HepG2 (cell line): ENCODE data around the gene OR10X1. TPM values are rescaled to one million over a fixed set of nuclear protein-coding genes. Genes with fewer than 3 reads are reported as not detected.

Experiments
- ATAC-seq: fragments of 200-7000 bp; cut with Tn5 transposase; 3 replicates; pipeline ENCODE4 v1.9.1; 2020; ENCODE audit warnings: mild to moderate bottlenecking, moderate library complexity
- BruUV-seq: library from RNA; stranded (reverse); fragments of 400-500 nt; replicated peaks from 2 replicates; lab custom pipeline; 2021; lab: Mats Ljungman, UMichigan
- CTCF ChIA-PET: fragments of 300-600 bp; formaldehyde crosslinking; extraction: SDS; loops from one replicate; lab custom pipeline; 2021; ENCODE audit warnings: low total read pairs, inconsistent platforms, low intra/inter-chr PET ratio; lab: Yijun Ruan, JAX
- POLR2A ChIA-PET: fragments of 350-600 bp; sonication (Branson Sonifier 250); formaldehyde crosslinking; loops from one replicate; lab custom pipeline; 2020; ENCODE audit warnings: antibody characterized with exemption, inconsistent platforms; lab: Yijun Ruan, JAX
- DNase-seq: peaks from one replicate; pipeline ENCODE4 v3.0.0-alpha.2; 2015; ENCODE audit warnings: low spot score
- FAIRE-seq: peaks from 3 replicates; lab custom pipeline; 2011; peaks lifted over from hg19 to GRCh38; lab: Jason Lieb, UNC
- H2AFZ ChIP-seq: one replicate; pipeline ENCODE4 v1.6.1; 2011; ENCODE audit warnings: low read length, inconsistent platforms
- H3K27ac ChIP-seq: fragments of 300-600 bp; 3 replicates; pipeline ENCODE4 v1.8.0; 2011; ENCODE audit warnings: mixed run types, mild to moderate bottlenecking, mixed read lengths, low read length, inconsistent platforms; ENCODE audit not compliant: insufficient read depth; ENCODE audit errors: extremely low read length
- H3K27me3 ChIP-seq, 2 experiments: fragments of 200-600 bp in 1 of 2; 2 replicates in 1 of 2; 3 replicates in 1 of 2; pipeline versions ENCODE4 v1.6.0 to v1.8.0; 2011; ENCODE audit warnings: low read length in 2 of 2, mild to moderate bottlenecking in 2 of 2, moderate library complexity in 2 of 2, inconsistent platforms in 1 of 2; ENCODE audit not compliant: insufficient read depth in 2 of 2, control insufficient read depth in 1 of 2
- H3K36me3 ChIP-seq, 2 experiments: fragments of 200-600 bp in 1 of 2; replicated peaks in 1 of 2; 2 replicates in 1 of 2; 3 replicates in 1 of 2; pipeline versions ENCODE4 v1.5.1 to v1.8.0; 2011; ENCODE audit warnings: low read length in 2 of 2, inconsistent platforms in 1 of 2; ENCODE audit not compliant: insufficient read depth in 2 of 2, control insufficient read depth in 1 of 2
- H3K4me1 ChIP-seq: 2 replicates; pipeline ENCODE4 v1.5.1; 2012; ENCODE audit warnings: low read length, inconsistent platforms; ENCODE audit not compliant: insufficient read depth
- H3K4me2 ChIP-seq: 2 replicates; pipeline ENCODE4 v1.6.0; 2011; ENCODE audit warnings: low read depth, low read length, inconsistent platforms
- H3K4me3 ChIP-seq, 3 experiments: fragments of 200-600 bp in 1 of 3; sonication (generic), shearing (Covaris generic) in 1 of 3; replicated peaks in 1 of 3; 2 replicates each; pipeline ENCODE4 v1.5.1; 2011 to 2016; ENCODE audit warnings: low read length in 3 of 3, inconsistent platforms in 2 of 3, low read depth in 2 of 3, mild to moderate bottlenecking in 2 of 3, control low read depth in 1 of 3, mixed read lengths in 1 of 3; ENCODE audit not compliant: insufficient read depth in 1 of 3
- H3K79me2 ChIP-seq: one replicate; pipeline ENCODE4 v1.6.1; 2011; ENCODE audit warnings: low read length, inconsistent platforms; ENCODE audit not compliant: insufficient read depth
- H3K9ac ChIP-seq: 2 replicates; pipeline ENCODE4 v1.6.0; 2011; ENCODE audit warnings: mild to moderate bottlenecking, low read depth, low read length, inconsistent platforms; ENCODE audit not compliant: insufficient read depth
- H3K9me3 ChIP-seq: 2 replicates; pipeline ENCODE4 v1.5.1; 2012; ENCODE audit warnings: mild to moderate bottlenecking, low read length
- H4K20me1 ChIP-seq: 2 replicates; pipeline ENCODE4 v1.6.0; 2011; ENCODE audit warnings: inconsistent platforms, mild to moderate bottlenecking, low read length, moderate library complexity; ENCODE audit not compliant: insufficient read depth
- ARID3A ChIP-seq: IDR thresholded peaks from 2 replicates; pipeline ENCODE4 v1.6.1; 2012; ENCODE audit warnings: low read depth, low read length, improper control_type of control experiment
- CBX5 ChIP-seq: sonication (generic); formaldehyde crosslinking; IDR thresholded peaks from 2 replicates; pipeline ENCODE4 v1.4.0; 2020; ENCODE audit warnings: missing genetic modification reagents, borderline replicate concordance
- HDAC2 ChIP-seq: sonication (generic); formaldehyde crosslinking; IDR thresholded peaks from 2 replicates; pipeline ENCODE4 v1.4.0; 2020; ENCODE audit warnings: missing genetic modification reagents
- KLF9 ChIP-seq: IDR thresholded peaks from 2 replicates; pipeline ENCODE4 v1.6.1; 2016; ENCODE audit warnings: low read depth
- NFATC3 ChIP-seq: sonication (generic); formaldehyde crosslinking; IDR thresholded peaks from 2 replicates; pipeline ENCODE4 v1.5.1; 2020; ENCODE audit warnings: mild to moderate bottlenecking, missing genetic modification reagents
- NFE2L2 ChIP-seq: fragments of 150-350 bp; IDR thresholded peaks from 2 replicates; pipeline ENCODE4 v1.6.1; 2014; ENCODE audit warnings: low read length
- PLSCR1 ChIP-seq: sonication (generic); formaldehyde crosslinking; IDR thresholded peaks from 2 replicates; pipeline ENCODE4 v1.5.0; 2020; ENCODE audit warnings: missing genetic modification reagents, mild to moderate bottlenecking, borderline replicate concordance
- XRCC5 ChIP-seq: fragments of 200-400 bp; formaldehyde crosslinking; optimal IDR thresholded peaks from 2 replicates; pipeline ENCODE3; 2017; ENCODE audit warnings: mild to moderate bottlenecking, low read length
- ZIK1 ChIP-seq: sonication (generic); formaldehyde crosslinking; IDR thresholded peaks from 2 replicates; pipeline ENCODE4 v1.5.0; 2020; ENCODE audit warnings: mild to moderate bottlenecking, low read depth, missing genetic modification reagents, borderline replicate concordance
- ZNF280B ChIP-seq: sonication (generic); formaldehyde crosslinking; IDR thresholded peaks from 2 replicates; pipeline ENCODE4 v1.5.0; 2020; ENCODE audit warnings: missing genetic modification reagents, mild to moderate bottlenecking, borderline replicate concordance
- ZNF512 ChIP-seq: sonication (generic); formaldehyde crosslinking; IDR thresholded peaks from 2 replicates; pipeline ENCODE4 v1.4.0; 2020; ENCODE audit warnings: mild to moderate bottlenecking, missing genetic modification reagents
- ZNF75D ChIP-seq: sonication (generic); formaldehyde crosslinking; IDR thresholded peaks from 2 replicates; pipeline ENCODE4 v1.8.1; 2023; ENCODE audit warnings: missing genetic modification reagents, mild to moderate bottlenecking, borderline replicate concordance
- ZNF776 ChIP-seq: sonication (generic); formaldehyde crosslinking; IDR thresholded peaks from 2 replicates; pipeline ENCODE4 v1.4.0; 2020; ENCODE audit warnings: mild to moderate bottlenecking, missing genetic modification reagents
- ZSCAN20 ChIP-seq: sonication (generic); formaldehyde crosslinking; IDR thresholded peaks from 2 replicates; pipeline ENCODE4 v1.4.0; 2020; ENCODE audit warnings: missing genetic modification reagents, mild to moderate bottlenecking, borderline replicate concordance
- WGBS: methylation state at CpG from one replicate; pipeline ENCODE4 v1.1.6; 2017; ENCODE audit warnings: low lambda C conversion rate; 5-methylcytosine and 5-hydroxymethylcytosine counted together
- in situ Hi-C: cut with HindIII; loops from 2 replicates; pipeline ENCODE4 v1.10.0; 2017; ENCODE audit warnings: low pct_unique_long_range_greater_than_20kb; ENCODE audit not compliant: extremely low pct_ligation_motif_present
- intact Hi-C: fragments of 100-400 bp; cut with micrococcal nuclease; formaldehyde crosslinking; loops from one replicate; pipeline ENCODE4 v1.10.0; 2022; ENCODE audit not compliant: unreplicated experiment
- polyA plus RNA-seq, 8 experiments: library from polyadenylated mRNA; depleted of rRNA in 3 of 8; stranded (reverse) in 7 of 8; unstranded in 1 of 8; fragments of >200 nt; fragmentation: Illumina TruSeq in 4 of 8; extraction: Trizol in 4 of 8; gene quantifications; 2 replicates each; pipeline versions ENCODE4 v1.2.1 to v1.2.3, GENCODE V29; 2011 to 2016; ENCODE audit warnings: low read depth in 4 of 8, missing spikeins in 1 of 8, mixed read lengths in 1 of 8; ENCODE audit not compliant: insufficient read depth in 1 of 8
- total RNA-seq, 5 experiments: library from RNA; depleted of rRNA; stranded (reverse); fragments of >200 nt; fragmentation: Illumina TruSeq; extraction: Trizol; gene quantifications; 2 replicates each; pipeline ENCODE4 v1.2.3, GENCODE V29; 2016; ENCODE audit warnings: low read depth in 1 of 5

Gene OR10X1
- total and polyA plus RNA-seq, 2 of the 13 experiments (the other 11 are each of a cell fraction or from before 2014, with no cell fraction given) = not detected

- Histone ChIP-seq H3K4me3 (no peak overlapping the region), H3K4me2 (no peak overlapping the region), H2AFZ (no peak overlapping the region), H3K9me3 (peaks cover 75% of the 10 kb centered on the region), H3K27me3 (no peaks in the 10 kb centered on the region; a peak in 1 of 5 replicates), H3K9ac (no peak overlapping the region), H4K20me1 (no peaks in the 10 kb centered on the region), H3K36me3 (no peaks in the 10 kb centered on the region), H3K27ac (no peak overlapping the region), H3K4me1 (no peaks in the 10 kb centered on the region), H3K79me2 (no peaks in the 10 kb centered on the region)
- TF ChIP-seq ARID3A (no peak), NFE2L2 (no peak), KLF9 (CRISPR knock-in tag) (no peak), ZNF75D (CRISPR knock-in tag) (no peak), XRCC5 (no peak), ZIK1 (CRISPR knock-in tag) (no peak)
- no peak for DNase-seq
- in situ Hi-C loops = no loop called here
- BruUV-seq = no TSS peak
- POLR2A ChIA-PET = no interaction called here
- FAIRE-seq = no peak
- no peak for ATAC-seq
- 0% methylated on average over 3 of the region's 3 CpGs for WGBS
- CTCF ChIA-PET = no interaction called here
- intact Hi-C loops = no loop called here
Measured at GRCh38 chr1:158611916-158612315, 32.2 kb upstream of the OR10X1 start.

- in situ Hi-C loops (no loop called here), intact Hi-C loops (no loop called here)
- no peak for DNase-seq
- H3K79me2 ChIP-seq = no peaks in the 10 kb centered on the region
- no peak overlapping the region for H3K4me3 ChIP-seq
- no peaks in the 10 kb centered on the region for H3K4me1 ChIP-seq
- BruUV-seq = no TSS peak
- H3K4me2 ChIP-seq = no peak overlapping the region
- FAIRE-seq = no peak
- no peaks in the 10 kb centered on the region for H3K27me3 ChIP-seq
- H3K9me3 ChIP-seq = peaks cover 65% of the 10 kb centered on the region
- no peak overlapping the region for H3K9ac ChIP-seq
- ChIA-PET POLR2A (no interaction called here), CTCF (no interaction called here)
- no peak for ATAC-seq
- H3K27ac ChIP-seq = no peak overlapping the region
- no peaks in the 10 kb centered on the region for H3K36me3 ChIP-seq
- H2AFZ ChIP-seq = no peak overlapping the region
- WGBS = 0% methylated on average over 1 of the region's 1 CpG
- no peaks in the 10 kb centered on the region for H4K20me1 ChIP-seq
- no peak for TF ChIP-seq ZSCAN20 (CRISPR knock-in tag)
- TF ChIP-seq PLSCR1 = no peak
- TF ChIP-seq NFATC3 (CRISPR knock-in tag) = no peak
- TF ChIP-seq HDAC2 (CRISPR knock-in tag) = no peak
- no peak for TF ChIP-seq CBX5 (CRISPR knock-in tag)
- TF ChIP-seq ZNF280B (CRISPR knock-in tag) = no peak
- no peak for TF ChIP-seq ZNF512 (CRISPR knock-in tag)
- no peak for TF ChIP-seq ZNF776 (CRISPR knock-in tag)
Measured at GRCh38 chr1:158607296-158607695, 27.6 kb upstream of the OR10X1 start.
